Measurements from ENCODE around the gene KAZN.

GRCh38 chr1:15090373-15090772, 491.9 kb downstream of the KAZN start:
- TF ChIP-seq EZH2 (optimal IDR thresholded peaks at IDR 0.05; ENCODE audit: low read depth, low read length) (no peak), CTCF (IDR thresholded peaks at IDR 0.05; ENCODE audit: low read length) (no peak), EZH2phosphoT487 (IDR thresholded peaks at IDR 0.05; ENCODE audit: low read length) (no peak)

Measured in MM.1S (cell line).